Duodenal mucosa (tissue), 2 donors: ENCODE data around the gene EXOG.

Experiments
- H3K27ac ChIP-seq: one replicate; pipeline ENCODE4 v1.7.0; 2013; ENCODE audit warnings: low read depth, low read length
- H3K27me3 ChIP-seq, 2 donors: one replicate each; pipeline ENCODE4 v1.7.0; 2013; ENCODE audit warnings: low read length in 2 of 2, control low read depth in 1 of 2; ENCODE audit not compliant: insufficient read depth in 2 of 2, control insufficient read depth in 1 of 2
- H3K36me3 ChIP-seq, 2 donors: one replicate each; pipeline ENCODE4 v1.7.0; 2013; ENCODE audit warnings: low read length in 2 of 2, control low read depth in 1 of 2; ENCODE audit not compliant: insufficient read depth in 2 of 2, control insufficient read depth in 1 of 2
- H3K4me1 ChIP-seq, 2 donors: one replicate each; pipeline ENCODE4 v1.7.0; 2013; ENCODE audit warnings: low read length in 2 of 2, control low read depth in 1 of 2; ENCODE audit not compliant: insufficient read depth in 2 of 2, control insufficient read depth in 1 of 2
- H3K4me3 ChIP-seq, 2 donors: one replicate each; pipeline ENCODE4 v1.7.0; 2013; ENCODE audit warnings: low read length in 2 of 2, low read depth in 1 of 2
- H3K9ac ChIP-seq, 2 donors: one replicate each; pipeline ENCODE4 v1.7.0; 2013; ENCODE audit warnings: low read length in 2 of 2, low read depth in 1 of 2
- H3K9me3 ChIP-seq, 2 donors: one replicate each; pipeline ENCODE4 v1.7.0; 2013; ENCODE audit warnings: low read length in 2 of 2, control low read depth in 1 of 2; ENCODE audit not compliant: control insufficient read depth in 1 of 2

EXOG gene

DNA sequence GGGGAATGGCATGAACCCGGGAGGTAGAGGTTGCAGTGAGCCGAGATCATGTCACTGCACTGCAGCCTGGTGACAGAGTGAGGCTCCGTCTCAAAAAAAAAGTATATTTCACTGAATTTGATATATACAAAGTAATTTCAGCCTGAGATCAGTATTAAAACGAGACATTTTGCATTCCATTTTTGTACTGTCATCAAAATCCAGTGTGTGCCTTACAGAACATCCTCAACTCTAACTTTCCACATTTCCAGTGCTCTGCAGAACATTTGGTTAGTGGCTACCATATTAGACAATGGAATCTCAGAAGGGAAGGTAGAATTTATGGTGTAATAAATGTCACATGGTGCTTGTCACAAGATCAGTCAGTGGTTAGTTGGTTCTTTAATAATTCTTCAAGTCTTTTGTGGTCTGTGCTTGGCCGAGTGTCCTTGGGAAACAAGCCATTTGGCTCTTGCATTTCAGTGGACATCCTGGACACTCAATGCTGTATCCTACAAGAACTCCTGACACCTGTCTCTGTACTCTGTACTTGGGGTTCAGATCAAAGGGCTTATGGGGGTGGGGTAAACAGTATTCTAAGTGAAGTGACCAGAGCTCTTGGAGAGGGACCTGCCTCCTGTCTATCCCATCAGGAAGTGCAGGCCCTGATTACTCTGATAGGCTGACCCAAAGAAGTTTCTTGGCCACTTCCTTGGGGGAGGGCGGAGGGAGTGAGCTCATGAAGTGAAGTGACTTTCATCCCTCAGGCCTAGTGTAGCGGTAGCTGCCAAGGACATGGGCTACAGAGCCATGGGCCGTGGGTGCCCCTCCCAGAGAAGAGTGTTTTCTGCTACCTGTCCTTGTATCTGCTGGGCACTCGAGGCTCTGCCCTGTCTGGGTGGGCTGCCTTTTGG is 38.8 kb upstream of the EXOG start:
- Histone ChIP-seq H3K27me3 (no peaks in the 10 kb centered on the region), H3K4me1 (peaks cover 31 to 55% of the 10 kb centered on the region in 2 donors), H3K4me3 (no peak overlapping the region), H3K9ac (no peak overlapping the region), H3K27ac (no peak overlapping the region), H3K36me3 (no peaks in the 10 kb centered on the region), H3K9me3 (no peaks in the 10 kb centered on the region)

DNA sequence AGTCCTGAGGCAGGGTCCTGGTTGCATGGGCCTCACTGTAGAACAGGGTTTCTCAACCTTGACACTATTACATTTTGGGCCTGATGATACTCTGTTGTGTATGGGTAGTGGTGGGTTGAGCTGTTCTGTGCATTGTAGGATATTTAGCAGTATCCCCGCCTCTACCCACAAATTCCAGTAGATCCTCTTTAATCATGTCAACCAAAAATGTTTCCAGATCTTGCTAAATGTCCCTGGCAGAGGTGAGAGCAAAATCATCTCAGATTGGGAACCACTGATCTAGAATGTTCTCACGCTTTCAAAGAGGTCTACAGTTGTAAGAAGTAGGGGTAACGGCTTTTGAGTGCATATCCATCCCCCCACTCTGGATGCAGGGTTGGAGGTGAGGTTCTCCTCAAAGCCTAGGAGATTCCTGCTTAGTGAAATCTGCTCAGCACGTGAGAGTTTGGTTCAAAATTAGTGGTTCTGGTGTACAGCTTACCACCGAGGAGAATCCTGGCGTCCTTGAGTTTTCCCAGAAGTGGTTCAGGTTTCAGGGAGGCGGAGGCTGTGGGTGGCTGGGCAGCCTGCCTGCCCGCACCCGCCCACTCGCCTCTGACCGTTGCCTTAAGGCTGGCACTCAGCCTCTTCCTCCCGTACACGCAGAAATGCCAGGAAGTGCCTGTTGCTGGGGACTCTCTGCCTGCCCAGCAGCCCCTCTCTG is 37.2 kb upstream of the EXOG start:
- peak overlapping the region; percentile 6 to 45 for H3K9ac ChIP-seq
- no peaks in the 10 kb centered on the region for H3K36me3 ChIP-seq
- no peaks in the 10 kb centered on the region for H3K27me3 ChIP-seq
- peaks cover 31 to 49% of the 10 kb centered on the region in 2 donors for H3K4me1 ChIP-seq
- H3K9me3 ChIP-seq: no peaks in the 10 kb centered on the region
- no peak overlapping the region for H3K27ac ChIP-seq
- H3K4me3 ChIP-seq: peak overlapping the region; percentile 19 to 44

DNA sequence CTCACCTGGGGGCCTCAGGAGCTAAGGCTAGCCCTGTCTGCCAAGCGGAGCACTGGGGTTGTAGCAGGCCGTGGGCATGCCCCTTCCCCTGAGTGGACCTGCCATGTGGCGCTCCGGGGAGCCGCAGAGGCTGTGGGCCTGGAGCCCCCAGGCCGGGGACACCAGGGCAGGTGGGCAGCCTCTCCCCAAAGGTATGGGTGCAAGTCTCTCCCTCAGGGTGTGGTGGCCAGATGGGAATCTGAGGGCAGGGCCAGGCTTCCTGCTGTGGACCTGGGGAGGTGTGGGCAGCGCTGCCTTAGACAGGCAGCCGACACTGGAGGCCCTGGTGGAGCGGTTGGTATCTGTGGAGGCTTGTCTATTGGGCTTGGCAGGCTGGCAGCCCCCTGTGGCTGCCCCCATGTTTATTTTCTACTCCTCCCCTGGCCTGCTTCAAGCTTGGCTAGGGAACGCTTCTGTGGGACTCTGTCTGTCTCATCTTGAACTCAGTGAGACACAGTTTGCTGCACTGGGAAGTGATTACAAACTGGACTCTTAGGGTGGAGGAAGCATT is 36.6 kb upstream of the EXOG start:
- H3K27me3 ChIP-seq: no peaks in the 10 kb centered on the region
- H3K4me1 ChIP-seq: peaks cover 31 to 48% of the 10 kb centered on the region in 2 donors
- no peaks in the 10 kb centered on the region for H3K36me3 ChIP-seq
- H3K27ac ChIP-seq: no peak overlapping the region
- H3K4me3 ChIP-seq: peak overlapping the region; percentile 19 to 44
- peak overlapping the region; percentile 6 to 45 for H3K9ac ChIP-seq
- H3K9me3 ChIP-seq: no peaks in the 10 kb centered on the region

DNA sequence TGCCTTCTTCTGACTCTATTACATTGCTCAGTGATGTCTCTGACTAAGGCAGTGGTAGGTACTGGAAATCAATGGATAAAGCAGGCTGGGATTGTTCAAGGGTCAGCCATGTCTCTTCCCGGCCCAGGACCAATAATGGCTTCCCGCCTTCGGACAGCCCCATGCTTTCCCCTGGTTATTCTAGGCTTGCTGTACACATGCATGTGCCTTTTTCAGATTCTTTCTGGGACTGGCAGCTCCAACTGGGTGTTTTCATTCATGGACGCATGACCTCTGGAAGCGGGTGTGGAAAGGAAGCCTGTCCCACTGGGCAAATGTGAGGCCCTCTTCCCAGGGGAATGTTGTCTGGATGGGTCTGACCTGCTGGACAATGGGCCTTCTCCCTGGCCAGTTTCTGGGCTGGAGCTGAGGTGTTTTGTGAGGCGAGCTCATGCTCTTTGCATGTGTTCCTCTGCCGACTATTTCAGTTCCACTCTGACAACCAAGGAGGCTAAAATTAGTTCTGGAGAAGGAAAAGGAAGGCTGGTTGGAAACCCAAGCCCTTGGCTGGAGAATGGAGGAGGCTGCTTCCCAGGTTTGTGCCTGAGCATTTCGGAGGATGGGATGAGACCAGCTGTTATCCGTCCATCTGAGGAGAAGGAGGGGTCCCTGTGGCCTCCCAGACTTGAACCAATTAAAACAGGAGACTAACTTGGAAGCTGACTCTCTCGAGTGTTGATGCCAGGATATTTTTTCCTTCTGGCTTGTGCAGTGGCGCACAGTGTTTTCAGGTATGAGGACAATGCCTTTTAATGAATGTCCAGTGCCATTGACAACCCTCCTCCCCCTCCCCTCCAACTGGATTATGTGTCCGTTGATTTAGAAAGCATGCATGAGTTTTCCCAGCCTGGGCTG is 35.5 kb upstream of the EXOG start:
- no peaks in the 10 kb centered on the region for H3K36me3 ChIP-seq
- no peak overlapping the region for H3K27ac ChIP-seq
- H3K27me3 ChIP-seq: no peaks in the 10 kb centered on the region
- H3K9ac ChIP-seq: no peak overlapping the region
- H3K9me3 ChIP-seq: no peaks in the 10 kb centered on the region
- H3K4me3 ChIP-seq: peak overlapping the region in 1 of 2 donors; percentile 23
- H3K4me1 ChIP-seq: peaks cover 31 to 40% of the 10 kb centered on the region in 2 donors

DNA sequence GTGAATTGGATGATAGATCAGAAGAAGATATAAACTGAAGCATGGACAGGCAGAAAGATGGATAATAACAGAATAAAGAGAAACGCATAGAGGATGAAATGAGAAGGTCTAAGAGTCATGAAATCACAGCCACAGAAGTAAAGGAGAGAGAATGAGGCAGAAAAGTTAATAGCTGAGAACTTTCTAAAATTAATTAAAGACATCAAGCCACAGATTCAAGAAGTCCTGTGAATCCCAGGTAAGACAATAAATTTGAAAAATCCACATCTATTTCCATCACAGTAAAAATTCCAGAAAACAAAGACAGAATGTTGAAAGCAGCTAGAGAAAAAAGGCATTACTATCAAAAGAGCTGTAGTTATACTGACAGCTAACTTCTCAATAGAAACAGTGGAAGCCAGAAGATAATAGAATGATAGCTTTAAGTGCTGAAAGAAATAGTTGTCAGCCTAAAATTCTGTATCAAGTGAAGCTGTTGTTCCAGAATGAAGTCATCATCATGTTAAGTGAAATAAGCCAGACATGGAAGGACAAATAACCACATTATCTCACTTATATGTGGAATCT is 30.5 kb upstream of the EXOG start:
- Histone ChIP-seq H3K4me1 (peaks cover 9 to 13% of the 10 kb centered on the region in 2 donors), H3K9ac (no peak overlapping the region), H3K27ac (no peak overlapping the region), H3K27me3 (no peaks in the 10 kb centered on the region), H3K4me3 (no peak overlapping the region), H3K9me3 (peaks cover 3% of the 10 kb centered on the region in 2 donors), H3K36me3 (no peaks in the 10 kb centered on the region)

DNA sequence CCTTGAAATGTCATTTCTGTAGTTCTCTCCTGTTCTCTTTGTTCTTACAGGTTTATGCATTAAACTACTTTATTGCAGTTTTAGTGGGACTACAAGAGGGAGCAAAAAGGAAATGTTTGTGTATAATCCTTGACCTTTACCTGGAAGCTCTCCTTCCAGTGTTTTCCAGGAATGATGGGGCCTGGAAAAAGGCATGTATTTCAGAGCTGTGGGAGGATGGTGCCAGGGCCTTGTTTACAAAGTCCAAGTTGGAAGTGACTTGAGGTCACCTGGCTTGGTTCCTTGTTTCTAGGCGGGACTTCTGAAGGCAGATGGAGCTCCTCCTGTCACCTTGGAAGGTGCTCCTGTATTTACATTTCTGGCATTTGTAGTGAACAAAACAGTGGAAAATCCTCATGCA is 27.4 kb upstream of the EXOG start:
- Histone ChIP-seq H3K4me1 (peaks cover 18 to 27% of the 10 kb centered on the region in 2 donors), H3K9ac (no peak overlapping the region), H3K27ac (no peak overlapping the region), H3K36me3 (no peaks in the 10 kb centered on the region), H3K9me3 (peaks cover 3% of the 10 kb centered on the region in 2 donors), H3K27me3 (no peaks in the 10 kb centered on the region), H3K4me3 (no peak overlapping the region)

DNA sequence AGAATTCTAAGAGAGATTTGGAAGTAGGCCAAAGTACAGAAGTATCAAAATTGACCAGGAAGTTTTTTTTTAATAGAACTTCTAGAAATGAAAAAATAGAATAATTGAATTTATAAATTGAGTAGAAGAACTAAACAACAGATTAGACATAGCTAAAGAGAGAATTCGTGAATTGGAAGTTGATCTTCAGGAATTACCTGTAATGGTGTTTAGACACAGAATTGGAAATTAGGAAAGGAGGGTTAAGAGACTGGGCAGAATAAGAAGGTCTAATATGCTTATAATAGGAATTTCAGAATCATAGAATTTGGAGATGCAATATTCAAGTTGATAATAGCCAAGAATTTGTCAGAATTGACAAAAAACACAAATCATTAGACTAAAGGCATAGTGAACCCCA is 26.3 kb upstream of the EXOG start:
- Histone ChIP-seq H3K4me1 (peaks cover 18 to 27% of the 10 kb centered on the region in 2 donors), H3K4me3 (no peak overlapping the region), H3K27ac (no peak overlapping the region), H3K9me3 (peaks cover 3% of the 10 kb centered on the region in 2 donors), H3K36me3 (no peaks in the 10 kb centered on the region), H3K27me3 (no peaks in the 10 kb centered on the region), H3K9ac (no peak overlapping the region)

DNA sequence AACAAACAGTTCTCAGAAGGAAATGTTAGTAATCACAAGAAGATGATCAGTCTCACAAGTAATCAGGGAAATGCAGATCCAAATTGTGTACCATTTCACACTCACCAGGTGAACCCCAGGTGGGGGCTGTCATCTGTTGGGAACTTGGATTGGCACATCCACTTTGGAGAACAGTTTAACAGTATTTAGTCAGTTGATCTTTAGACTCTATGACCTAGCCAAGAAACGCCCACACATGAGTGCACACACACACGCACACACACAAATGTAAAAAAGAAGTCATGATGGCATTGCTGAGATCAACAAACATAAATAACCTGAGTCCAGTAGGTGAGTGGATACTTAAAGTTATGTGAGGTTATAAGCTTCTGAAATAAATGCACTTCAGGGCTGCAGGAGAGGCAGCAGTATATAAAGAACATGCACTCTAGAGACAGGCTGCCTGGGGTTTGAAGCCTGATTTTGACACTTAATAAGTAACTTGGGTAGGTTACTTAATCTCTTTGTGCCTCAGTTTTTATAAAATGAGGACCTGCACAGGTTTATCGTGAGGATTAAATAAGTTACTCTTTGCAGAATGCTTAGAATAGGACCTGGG is 24.8 kb upstream of the EXOG start:
- peaks cover 3% of the 10 kb centered on the region in 2 donors for H3K9me3 ChIP-seq
- H3K9ac ChIP-seq: no peak overlapping the region
- H3K27me3 ChIP-seq: no peaks in the 10 kb centered on the region
- no peak overlapping the region for H3K4me3 ChIP-seq
- no peaks in the 10 kb centered on the region for H3K36me3 ChIP-seq
- no peak overlapping the region for H3K27ac ChIP-seq
- H3K4me1 ChIP-seq: peaks cover 18 to 27% of the 10 kb centered on the region in 2 donors

DNA sequence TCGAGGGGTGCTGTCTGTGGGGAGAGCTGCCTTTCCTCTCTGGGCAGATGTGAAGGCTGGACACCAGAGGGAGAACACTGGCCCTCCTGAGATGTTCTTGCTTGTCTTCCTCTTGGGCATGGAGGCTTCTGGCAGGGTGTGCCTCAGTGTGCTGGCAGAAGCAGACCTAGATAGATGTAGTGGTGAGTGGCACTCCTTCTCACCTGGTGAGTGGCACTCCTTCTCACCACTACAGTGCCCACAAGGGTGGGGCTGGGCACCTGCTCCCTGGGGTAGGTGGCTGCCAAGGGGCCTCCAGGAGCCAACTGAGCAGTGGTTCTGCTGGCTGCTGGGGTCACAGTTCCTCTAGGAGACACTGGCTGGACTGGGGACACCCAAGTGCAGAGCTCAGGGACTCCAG is 23.8 kb upstream of the EXOG start:
- Histone ChIP-seq H3K9me3 (peaks cover 3% of the 10 kb centered on the region in 2 donors), H3K4me3 (no peak overlapping the region), H3K4me1 (peaks cover 18 to 27% of the 10 kb centered on the region in 2 donors), H3K27ac (no peak overlapping the region), H3K36me3 (no peaks in the 10 kb centered on the region), H3K27me3 (no peaks in the 10 kb centered on the region), H3K9ac (no peak overlapping the region)
